Stimulated activated CD4-positive, alpha-beta T cell treated with anti-CD3 and anti-CD28 coated beads, TNF-alpha, amount 100 ng/mL, for 1 hour (primary cell): ENCODE measurements around the gene MICAL1.

Source experiments
- DNase-seq, 3 donors: peaks; one replicate each; pipeline ENCODE4 v3.0.0-alpha.2; 2020; ENCODE audit warnings: low read depth in 3 of 3, low spot score in 1 of 3

MICAL1 gene

DNA sequence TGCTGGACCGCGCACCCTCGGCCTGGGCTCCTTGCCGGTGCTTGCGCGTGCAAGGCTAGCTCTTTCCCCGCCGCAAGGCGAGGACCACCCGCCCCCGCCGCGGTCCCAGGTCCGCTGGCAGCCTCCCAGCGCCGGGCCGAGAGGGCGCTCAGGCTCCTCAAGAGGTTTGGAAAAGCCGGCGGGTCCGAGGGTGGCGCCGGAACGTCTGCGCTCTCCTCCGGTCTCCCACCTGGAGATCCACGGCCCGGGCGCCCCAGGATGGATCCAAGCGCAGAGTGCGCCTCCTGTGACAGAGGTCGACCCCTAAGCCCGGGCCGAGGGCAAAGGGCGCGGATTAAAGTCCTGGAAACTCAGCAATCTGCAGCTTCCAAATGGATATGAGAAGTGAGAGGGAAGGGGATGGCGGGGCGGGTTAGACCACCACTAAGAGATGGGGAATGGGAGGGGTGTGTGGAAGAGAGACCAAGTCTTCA is 575 bp upstream of the MICAL1 start:
- no peak for DNase-seq

DNA sequence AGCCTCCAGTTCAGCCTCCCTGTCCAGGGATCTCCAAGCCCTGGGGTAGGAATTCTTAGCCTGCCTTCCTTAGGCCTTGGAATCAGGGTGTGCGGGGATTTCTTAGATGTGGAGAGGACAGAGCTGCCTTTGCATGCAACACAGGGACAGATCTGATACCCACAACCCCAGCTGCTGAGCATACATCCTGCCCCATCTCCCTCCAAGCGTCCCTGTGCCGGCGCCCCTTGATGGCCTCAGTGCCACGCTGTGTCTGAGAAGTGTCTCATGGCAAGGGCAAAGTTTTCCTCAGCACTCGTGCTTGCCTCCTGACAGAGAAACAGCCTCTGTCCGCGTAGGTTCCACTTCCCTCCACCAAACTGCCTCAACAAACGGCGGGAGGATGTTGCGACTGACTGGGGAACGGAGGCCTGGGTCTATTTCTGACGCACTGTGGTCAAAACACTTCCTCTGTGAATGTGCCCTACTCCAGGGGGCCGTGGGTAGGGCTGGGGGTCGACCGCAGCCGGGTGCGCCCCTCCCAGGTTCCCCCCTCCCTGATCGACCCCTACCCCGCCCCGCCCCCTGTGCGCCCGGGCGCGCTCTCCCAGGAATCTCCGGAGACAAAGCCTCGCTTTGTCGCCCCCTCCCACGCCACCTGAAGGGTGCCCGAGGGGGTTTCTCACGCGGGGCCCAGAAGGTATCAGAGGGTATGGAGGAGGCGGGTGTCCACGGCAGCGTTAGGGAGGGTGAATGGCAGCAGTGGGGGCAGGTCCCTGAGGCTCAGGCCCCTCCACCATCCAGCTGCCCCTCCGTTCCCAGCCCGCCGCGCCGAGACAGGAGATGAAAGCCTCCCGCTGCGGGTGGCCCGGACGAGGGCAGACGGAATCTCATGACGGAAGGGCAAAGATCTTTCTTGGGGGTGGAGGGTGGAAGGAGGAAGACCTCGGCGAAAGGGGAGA is 806 bp downstream of the MICAL1 start:
- DNase-seq, result peak; percentile 29 to 42 (median 34)

- no peak for DNase-seq
These were observed 1.7 kb downstream of the MICAL1 start for GRCh38 chr6:109453594-109454495.

DNA sequence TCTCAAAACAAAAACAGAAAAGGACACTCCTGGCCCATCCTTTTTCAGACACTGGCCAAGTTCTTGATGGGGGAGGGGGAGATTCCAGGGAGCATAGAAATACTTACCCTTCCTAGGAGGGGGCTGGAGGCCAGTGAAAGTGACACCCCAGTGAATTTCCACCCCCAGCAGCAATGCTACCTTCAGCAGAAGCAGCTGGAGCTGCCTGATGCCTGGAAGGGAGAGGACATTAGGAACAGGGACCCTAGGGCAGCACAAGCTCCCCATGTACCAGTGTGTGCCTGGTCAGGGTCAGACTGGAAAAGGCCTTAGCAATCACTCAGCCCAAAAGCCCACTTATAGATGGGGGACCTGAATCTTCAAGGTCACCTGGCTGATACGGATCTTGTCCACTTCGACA is 2.4 kb downstream of the MICAL1 start:
- DNase-seq, result no peak

DNA sequence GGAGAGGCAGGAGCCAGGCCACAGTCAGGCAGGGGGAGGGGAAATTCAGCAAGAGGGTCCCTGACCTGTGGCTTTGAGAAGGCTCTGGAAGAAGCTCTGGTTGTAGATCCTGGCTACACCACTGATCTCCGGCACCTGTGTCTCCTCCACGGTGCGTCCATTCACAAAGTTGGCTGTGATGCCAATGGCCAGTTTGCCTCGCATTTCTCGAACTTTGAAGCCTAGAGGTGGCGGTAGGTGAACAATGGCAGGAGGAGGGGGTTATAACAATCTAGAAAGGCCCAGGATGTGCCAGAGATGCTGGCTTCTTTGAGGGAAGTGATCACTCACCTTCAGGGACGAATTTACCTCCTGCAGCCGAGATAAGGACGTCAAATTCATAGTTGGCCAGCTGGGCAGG is 3.4 kb downstream of the MICAL1 start:
- DNase-seq, result no peak

GRCh38 chr6:109451376-109451775 is 4.2 kb downstream of the MICAL1 start:
- no peak for DNase-seq

DNA sequence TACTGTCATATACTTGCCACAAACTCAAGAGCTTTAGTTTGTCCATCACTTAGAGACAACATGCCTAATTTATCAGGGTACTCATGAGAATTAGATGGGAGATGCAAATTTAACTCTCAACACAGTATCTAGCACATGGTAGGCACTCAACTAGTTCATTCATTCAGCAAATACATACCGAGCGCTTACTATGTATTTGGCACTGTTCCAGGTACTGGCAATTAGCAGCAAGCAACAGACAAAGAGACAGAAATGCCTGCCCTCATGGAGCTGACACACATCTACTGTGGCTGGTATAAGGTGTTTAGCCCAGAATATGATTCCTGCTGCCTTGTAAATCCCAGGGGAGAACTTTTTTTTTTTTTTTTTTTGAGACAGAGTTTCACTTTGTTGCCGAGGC is 4.8 kb downstream of the MICAL1 start:
- no peak for DNase-seq

DNA sequence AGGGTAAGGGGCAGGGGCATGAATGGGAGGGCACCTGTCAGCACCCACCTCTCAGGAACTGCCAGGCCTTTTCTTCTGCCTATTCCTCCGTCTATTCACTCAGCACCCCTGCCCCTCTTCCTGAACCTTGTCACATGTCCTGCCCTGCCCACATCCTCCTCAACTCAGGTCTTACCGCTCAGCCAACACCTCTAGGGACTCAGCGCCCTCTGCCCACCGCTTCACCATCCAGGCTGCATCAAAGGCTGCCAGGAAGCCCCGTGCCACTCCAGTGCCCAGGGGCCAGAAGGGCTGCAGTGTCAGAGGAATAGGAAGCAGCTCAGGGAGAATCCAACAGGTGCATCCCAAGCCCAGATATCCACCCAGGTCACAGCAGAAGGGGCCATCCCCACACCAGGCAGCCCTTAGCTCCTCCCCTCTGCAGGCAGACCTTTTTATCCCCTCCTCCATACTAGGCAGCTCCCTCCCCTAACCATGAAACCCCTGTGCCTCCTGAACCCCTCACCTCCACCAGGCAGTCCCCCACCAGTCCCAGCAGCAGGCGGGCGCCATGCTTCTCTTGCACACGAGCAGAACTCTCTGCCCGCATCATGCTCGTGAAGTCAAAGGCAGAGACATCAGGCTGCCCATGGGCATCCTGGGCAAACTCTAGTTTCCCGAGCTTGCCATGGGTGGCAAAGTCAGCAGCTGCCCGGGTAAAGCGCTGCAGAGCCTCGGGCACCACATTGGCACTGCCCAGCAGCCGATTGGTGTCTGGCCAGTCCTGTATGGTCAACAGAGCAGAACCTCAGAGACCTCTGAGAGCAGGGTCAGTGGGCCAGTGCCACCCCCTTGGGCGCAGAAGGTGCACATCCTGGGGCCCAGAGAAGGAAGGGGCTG is 5.5 kb downstream of the MICAL1 start:
- no peak for DNase-seq

GRCh38 chr6:109449064-109449794 is 6.3 kb downstream of the MICAL1 start:
- DNase-seq, result no peak

- no peak for DNase-seq
These were observed 7.0 kb downstream of the MICAL1 start for GRCh38 chr6:109448615-109449014.

DNA sequence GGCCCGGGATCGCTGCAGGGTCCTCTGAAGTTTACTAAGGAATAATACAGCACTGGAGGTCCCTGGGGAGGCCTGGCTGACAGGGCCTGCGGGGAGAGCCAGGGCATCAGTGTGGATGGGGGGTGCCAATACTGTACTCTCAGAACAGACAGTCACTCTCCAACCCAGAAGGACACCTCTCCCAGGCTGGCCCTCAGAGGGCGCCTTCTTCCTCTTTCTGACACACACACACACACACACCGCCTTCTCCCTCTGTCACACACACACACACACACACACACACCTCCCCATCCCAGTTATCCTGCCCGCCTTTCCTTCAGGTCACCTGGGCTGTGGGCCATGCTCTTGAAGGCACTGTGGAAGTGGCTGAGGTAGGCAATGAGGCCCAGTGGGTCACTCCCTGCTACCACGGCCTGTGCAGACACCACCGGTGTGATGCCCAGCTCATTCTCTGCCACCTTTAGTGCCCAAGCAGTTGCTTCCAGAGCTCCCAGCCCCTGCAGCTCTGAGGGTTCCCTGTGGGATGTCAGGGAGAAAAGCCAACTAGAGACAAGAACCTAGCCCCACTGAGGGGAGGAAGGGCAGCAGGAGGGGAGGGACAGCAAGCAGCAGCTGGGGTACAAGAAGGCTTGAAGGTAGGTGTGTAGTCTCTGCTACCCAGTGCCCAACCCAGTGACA is 7.6 kb downstream of the MICAL1 start:
- no peak for DNase-seq

DNA sequence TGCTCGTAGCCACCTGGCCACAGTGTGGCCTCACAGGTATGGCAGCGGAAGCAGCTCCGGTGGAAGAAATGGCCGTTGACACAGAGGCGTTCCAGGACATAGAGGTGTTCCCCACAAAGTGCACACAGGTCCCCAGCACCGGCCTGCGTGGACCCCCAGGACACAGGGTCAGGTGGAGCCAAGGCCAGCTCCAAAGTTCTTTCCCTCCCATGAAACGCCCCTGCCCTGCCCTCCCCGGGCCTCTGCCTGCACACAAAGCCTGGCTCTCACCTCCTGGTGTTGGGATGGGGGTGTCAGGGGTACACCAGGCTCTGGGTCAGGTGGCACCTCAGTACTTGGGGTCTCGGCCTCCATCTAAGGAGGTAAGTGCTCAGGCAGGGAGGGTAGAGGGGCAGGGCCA is 8.5 kb downstream of the MICAL1 start:
- DNase-seq, result no peak

GRCh38 chr6:109446541-109446940 is 9.0 kb downstream of the MICAL1 start:
- no peak for DNase-seq

DNA sequence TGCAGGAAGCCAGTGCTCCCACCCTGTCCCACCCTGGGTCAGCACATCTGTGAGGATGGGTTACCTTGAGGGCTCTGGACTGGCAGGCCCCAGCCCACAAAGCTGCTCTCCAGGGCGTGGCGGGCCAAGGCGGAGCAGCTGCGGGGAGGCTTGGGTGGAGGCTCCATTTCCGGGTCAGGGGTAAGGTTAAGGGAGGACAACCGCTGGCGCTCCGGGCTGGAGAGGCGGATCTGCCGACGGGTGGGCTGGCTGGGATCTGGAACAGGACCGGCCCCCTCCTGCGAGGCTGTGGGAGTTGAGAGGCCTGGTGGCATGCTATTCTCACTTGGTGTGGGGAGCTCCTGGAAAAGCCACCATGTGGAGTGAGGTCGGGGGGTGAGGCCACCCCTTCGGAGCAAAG is 9.5 kb downstream of the MICAL1 start:
- DNase-seq, result no peak

GRCh38 chr6:109445382-109445781 is 10.2 kb downstream of the MICAL1 start:
- DNase-seq, result no peak

DNA sequence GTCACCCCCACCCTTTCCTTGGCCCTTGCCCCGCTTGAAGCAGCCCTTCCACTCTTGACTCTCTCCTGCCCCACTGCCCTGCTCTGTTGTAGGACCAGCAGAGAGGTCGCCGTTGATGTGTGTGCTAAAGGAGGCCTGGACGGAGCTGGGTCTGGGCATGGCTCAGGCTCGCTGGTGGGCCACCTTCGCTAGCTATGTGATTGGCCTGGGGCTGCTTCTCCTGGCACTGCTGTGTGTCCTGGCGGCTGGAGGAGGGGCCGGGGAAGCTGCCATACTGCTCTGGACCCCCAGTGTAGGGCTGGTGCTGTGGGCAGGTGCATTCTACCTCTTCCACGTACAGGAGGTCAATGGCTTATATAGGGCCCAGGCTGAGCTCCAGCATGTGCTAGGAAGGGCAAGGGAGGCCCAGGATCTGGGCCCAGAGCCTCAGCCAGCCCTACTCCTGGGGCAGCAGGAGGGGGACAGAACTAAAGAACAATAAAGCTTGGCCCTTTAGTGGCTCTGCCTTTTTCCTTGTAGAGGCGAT is 12.1 kb downstream of the MICAL1 start:
- no peak for DNase-seq

- no peak for DNase-seq
These were observed 13.1 kb downstream of the MICAL1 start for GRCh38 chr6:109442393-109442924.

DNA sequence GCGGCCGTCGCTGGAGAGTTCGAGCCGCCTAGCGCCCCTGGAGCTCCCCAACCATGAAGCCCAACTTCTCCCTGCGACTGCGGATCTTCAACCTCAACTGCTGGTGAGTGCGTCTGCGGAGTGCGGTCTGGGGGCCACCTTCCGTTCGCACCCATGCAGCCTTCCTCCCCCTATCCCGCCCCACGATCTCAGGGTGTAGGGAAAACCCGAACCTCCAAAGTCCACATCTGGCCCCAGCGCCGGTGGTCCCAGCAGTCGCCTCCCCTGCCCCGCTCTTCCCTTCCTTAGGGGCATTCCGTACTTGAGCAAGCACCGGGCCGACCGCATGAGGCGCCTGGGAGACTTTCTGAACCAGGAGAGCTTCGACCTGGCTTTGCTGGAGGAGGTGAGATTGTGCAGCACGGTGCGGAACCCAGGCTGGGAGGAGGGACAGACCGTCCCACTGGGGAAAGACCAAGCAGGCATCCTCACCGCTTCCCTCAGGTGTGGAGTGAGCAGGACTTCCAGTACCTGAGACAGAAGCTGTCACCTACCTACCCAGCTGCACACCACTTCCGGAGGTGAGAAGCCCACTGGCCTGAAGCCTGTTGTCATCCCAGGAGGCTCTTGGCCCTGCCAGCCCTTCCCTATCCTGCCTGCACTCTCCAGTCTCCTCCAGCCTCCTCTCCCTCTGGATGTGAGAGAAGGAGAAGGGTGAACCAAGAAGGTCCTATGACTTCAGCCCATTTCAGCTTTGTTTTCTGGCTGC is 14.3 kb downstream of the MICAL1 start:
- DNase-seq, result peak in 1 of 3 donors; percentile 29
